Nephron progenitor cell (in vitro differentiated cells): ENCODE data around the gene COL5A1.

Source experiments
- DNase-seq: peaks from one replicate; pipeline ENCODE4 v3.0.0; 2021
- H3K27ac Mint-ChIP-seq: 2 replicates; pipeline ENCODE4 v1.8.0; 2021; ENCODE audit warnings: mild to moderate bottlenecking, moderate library complexity, mixed read lengths
- H3K27me3 Mint-ChIP-seq: 2 replicates; pipeline ENCODE4 v1.8.0; 2021; ENCODE audit warnings: mild to moderate bottlenecking, low read depth, mixed read lengths; ENCODE audit not compliant: poor library complexity
- H3K36me3 Mint-ChIP-seq: 2 replicates; pipeline ENCODE4 v1.8.0; 2021; ENCODE audit warnings: low read depth, mixed read lengths
- H3K4me1 Mint-ChIP-seq: 2 replicates; pipeline ENCODE4 v1.8.0; 2021; ENCODE audit warnings: mixed read lengths
- H3K4me3 Mint-ChIP-seq: 2 replicates; pipeline ENCODE4 v1.8.0; 2021; ENCODE audit warnings: mild to moderate bottlenecking, moderate library complexity, mixed read lengths
- H3K9me3 Mint-ChIP-seq: 2 replicates; pipeline ENCODE4 v1.8.0; 2021; ENCODE audit warnings: mild to moderate bottlenecking, moderate library complexity, mixed read lengths
- CTCF ChIP-seq: fragments of 200-600 bp; sonication (generic); IDR thresholded peaks from 2 replicates; pipeline ENCODE4 v1.5.0; 2021; ENCODE audit warnings: antibody characterized with exemption

Gene COL5A1

GRCh38 chr9:134648701-134649530, 7.3 kb downstream of the COL5A1 start:
- H3K9me3 Mint-ChIP-seq = no peaks in the 10 kb centered on the region
- peaks cover under 1% of the 10 kb centered on the region for H3K27me3 Mint-ChIP-seq
- H3K36me3 Mint-ChIP-seq = peaks cover 5% of the 10 kb centered on the region
- H3K4me1 Mint-ChIP-seq = peaks cover 50% of the 10 kb centered on the region
- no peak for TF ChIP-seq CTCF
- no peak overlapping the region for H3K4me3 Mint-ChIP-seq
- H3K27ac Mint-ChIP-seq = no peak overlapping the region
- no peak for DNase-seq

GRCh38 chr9:134650431-134651190, 9.0 kb downstream of the COL5A1 start:
- Mint-ChIP-seq H3K9me3 (no peaks in the 10 kb centered on the region), H3K27me3 (no peaks in the 10 kb centered on the region), H3K4me1 (peaks cover 35% of the 10 kb centered on the region), H3K27ac (no peak overlapping the region), H3K36me3 (peaks cover 5% of the 10 kb centered on the region), H3K4me3 (no peak overlapping the region)
- TF ChIP-seq CTCF = no peak
- no peak for DNase-seq

- DNase-seq = no peak
- H3K4me3 Mint-ChIP-seq = no peak overlapping the region
- no peak overlapping the region for H3K27ac Mint-ChIP-seq
- H3K4me1 Mint-ChIP-seq = peaks cover 27% of the 10 kb centered on the region
- no peaks in the 10 kb centered on the region for H3K27me3 Mint-ChIP-seq
- no peaks in the 10 kb centered on the region for H3K9me3 Mint-ChIP-seq
- TF ChIP-seq CTCF = no peak
- H3K36me3 Mint-ChIP-seq = peaks cover 5% of the 10 kb centered on the region
Measured at GRCh38 chr9:134651226-134651905, 9.8 kb downstream of the COL5A1 start.

- no peak for TF ChIP-seq CTCF
- H3K36me3 Mint-ChIP-seq = peaks cover 5% of the 10 kb centered on the region
- peaks cover 15% of the 10 kb centered on the region for H3K4me1 Mint-ChIP-seq
- peak overlapping the region; percentile 5 for H3K27ac Mint-ChIP-seq
- no peak for DNase-seq
- no peak overlapping the region for H3K4me3 Mint-ChIP-seq
- no peaks in the 10 kb centered on the region for H3K9me3 Mint-ChIP-seq
- no peaks in the 10 kb centered on the region for H3K27me3 Mint-ChIP-seq
Measured at GRCh38 chr9:134652291-134653225, 11.0 kb downstream of the COL5A1 start.

GRCh38 chr9:134653259-134654009, 11.8 kb downstream of the COL5A1 start:
- Mint-ChIP-seq H3K36me3 (peaks cover 5% of the 10 kb centered on the region), H3K9me3 (no peaks in the 10 kb centered on the region), H3K27me3 (no peaks in the 10 kb centered on the region), H3K4me3 (no peak overlapping the region), H3K4me1 (peaks cover 11% of the 10 kb centered on the region), H3K27ac (no peak overlapping the region)
- DNase-seq = no peak
- TF ChIP-seq CTCF = no peak
